Measurements from ENCODE around the gene COL27A1.

DNA sequence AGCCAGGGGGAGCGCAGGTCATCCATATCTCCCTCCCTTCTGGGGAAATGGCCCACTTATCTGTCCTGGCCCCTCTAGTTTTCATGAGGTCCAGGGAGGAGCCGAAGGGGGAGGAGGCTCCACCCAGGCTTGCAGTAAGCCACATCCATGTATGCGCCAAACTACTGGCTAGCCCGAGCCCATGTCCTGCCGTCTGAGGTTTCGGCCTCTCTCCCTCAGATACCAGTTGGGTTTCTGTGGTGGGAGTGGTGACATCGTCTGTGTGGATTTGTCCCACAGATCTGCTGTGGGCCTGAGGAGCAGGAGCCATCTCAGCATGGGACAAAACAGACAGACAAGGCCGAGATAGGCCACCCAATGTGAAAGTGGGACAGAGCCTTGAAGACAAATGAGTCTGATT is 89.2 kb downstream of the COL27A1 start:
- TF ChIP-seq CTCF (IDR thresholded peaks at IDR 0.05): no peak
- TF ChIP-seq POLR2A (IDR thresholded peaks at IDR 0.05): no peak
